ENCODE data around the gene VPS51.

The VPS51 gene

GRCh38 chr11:65108469-65109123, 12.6 kb downstream of the VPS51 start:
- peak overlapping the region; percentile 100 for H3K27ac ChIP-seq

GRCh38 chr11:65109231-65110198, 13.5 kb downstream of the VPS51 start:
- H3K27ac ChIP-seq: peak overlapping the region; percentile 100
- no peak for TF ChIP-seq CTCF (conservative IDR thresholded peaks at IDR 0.05)

More at GRCh38 chr11:65108469-65109123, 12.6 kb downstream of the VPS51 start:
- no peak for TF ChIP-seq CTCF (conservative IDR thresholded peaks at IDR 0.05)

- peak; percentile 100 for TF ChIP-seq CTCF (conservative IDR thresholded peaks at IDR 0.05)
- peak overlapping the region; percentile 100 for H3K27ac ChIP-seq
Observed at GRCh38 chr11:65110354-65110861, 14.4 kb downstream of the VPS51 start.

- peak overlapping the region; percentile 100 for H3K27ac ChIP-seq
Observed at GRCh38 chr11:65111159-65111743, 15.2 kb downstream of the VPS51 start.

GRCh38 chr11:65111744-65112545, 15.9 kb downstream of the VPS51 start, which contains the start of gene TM7SF2:
Gene TM7SF2 (plus strand): TSS chr11:65111872. CDS start chr11:65112016, 144 bp downstream.
- no peak for TF ChIP-seq CTCF (conservative IDR thresholded peaks at IDR 0.05)
- H3K27ac ChIP-seq: peak within 1 kb of the TSS; percentile 100

More at GRCh38 chr11:65111159-65111743, 15.2 kb downstream of the VPS51 start:
- TF ChIP-seq CTCF (conservative IDR thresholded peaks at IDR 0.05): no peak

GRCh38 chr11:65112546-65113360, 16.7 kb downstream of the VPS51 start:
- H3K27ac ChIP-seq: peak overlapping the region; percentile 100
- TF ChIP-seq CTCF (conservative IDR thresholded peaks at IDR 0.05): peak; percentile 100

Data from VCaP (cell line).